Activated CD8-positive, alpha-beta memory T cell treated with anti-CD3 and anti-CD28 coated beads for 48 hours (primary cell): ENCODE data around the gene GALNT4.

ENCODE experiments used
- DNase-seq, 3 experiments: peaks; one replicate each; pipeline ENCODE4 v3.0.0-alpha.2; 2020; ENCODE audit warnings: low read depth in 2 of 3, low spot score in 2 of 3

The GALNT4 gene

DNA sequence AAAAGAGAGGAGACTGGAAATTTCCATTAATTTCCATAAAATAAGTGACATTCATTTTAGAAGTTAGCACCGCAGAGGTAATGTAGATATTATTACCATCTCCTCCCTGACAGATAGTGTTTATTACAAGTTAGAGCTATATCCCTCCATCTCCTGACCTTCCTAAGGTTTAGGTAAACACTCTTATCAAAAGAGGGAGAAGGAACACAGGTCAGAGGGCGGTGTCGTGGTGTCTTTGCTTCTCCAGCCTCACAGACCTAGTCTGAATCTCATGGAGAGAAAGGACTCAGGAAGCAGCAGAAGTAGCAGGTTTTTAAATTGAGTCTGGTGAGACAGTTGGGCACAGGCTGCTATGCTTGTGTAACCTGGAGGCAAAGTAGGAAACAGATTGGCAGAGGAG, 12.8 kb upstream of the GALNT4 start:
- DNase-seq: no peak

DNA sequence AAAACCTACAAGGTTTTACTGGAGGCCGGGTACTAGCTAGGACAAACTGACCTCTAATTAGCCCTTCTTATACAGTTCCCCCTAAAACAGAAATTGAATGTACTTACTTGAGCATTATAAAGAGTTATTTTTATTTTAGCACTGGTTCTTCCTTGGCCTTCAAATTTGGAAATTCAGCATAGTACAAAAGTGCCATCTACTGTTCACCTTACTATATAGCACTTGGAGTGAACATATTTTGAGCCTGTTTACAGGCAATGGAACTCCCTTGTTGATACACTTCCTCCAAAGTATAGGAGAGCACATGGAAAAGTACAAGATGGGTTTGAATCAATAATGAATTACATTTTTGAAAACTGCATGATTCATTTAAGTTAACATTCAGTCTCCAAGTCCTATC, 5.1 kb upstream of the GALNT4 start:
- no peak for DNase-seq

DNA sequence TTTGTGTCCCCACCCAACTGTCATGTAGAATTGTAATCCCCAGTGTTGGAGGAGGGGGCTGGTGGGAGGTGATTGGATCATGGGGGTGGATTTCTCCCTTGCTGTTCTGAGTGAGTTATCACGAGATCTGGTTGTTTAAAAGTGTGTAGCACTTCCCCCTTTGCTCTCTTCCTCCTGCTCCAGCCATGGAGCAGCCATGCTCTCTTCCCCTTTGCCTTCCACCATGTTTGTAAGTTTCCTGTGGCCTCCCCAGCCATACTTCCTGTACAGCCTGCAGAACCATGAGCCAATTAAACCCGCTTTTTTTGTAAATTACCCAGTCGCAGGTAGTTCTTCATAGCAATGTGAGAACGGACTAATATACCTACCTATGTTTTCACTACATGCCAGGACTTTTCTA, 3.8 kb upstream of the GALNT4 start:
- no peak for DNase-seq

DNA sequence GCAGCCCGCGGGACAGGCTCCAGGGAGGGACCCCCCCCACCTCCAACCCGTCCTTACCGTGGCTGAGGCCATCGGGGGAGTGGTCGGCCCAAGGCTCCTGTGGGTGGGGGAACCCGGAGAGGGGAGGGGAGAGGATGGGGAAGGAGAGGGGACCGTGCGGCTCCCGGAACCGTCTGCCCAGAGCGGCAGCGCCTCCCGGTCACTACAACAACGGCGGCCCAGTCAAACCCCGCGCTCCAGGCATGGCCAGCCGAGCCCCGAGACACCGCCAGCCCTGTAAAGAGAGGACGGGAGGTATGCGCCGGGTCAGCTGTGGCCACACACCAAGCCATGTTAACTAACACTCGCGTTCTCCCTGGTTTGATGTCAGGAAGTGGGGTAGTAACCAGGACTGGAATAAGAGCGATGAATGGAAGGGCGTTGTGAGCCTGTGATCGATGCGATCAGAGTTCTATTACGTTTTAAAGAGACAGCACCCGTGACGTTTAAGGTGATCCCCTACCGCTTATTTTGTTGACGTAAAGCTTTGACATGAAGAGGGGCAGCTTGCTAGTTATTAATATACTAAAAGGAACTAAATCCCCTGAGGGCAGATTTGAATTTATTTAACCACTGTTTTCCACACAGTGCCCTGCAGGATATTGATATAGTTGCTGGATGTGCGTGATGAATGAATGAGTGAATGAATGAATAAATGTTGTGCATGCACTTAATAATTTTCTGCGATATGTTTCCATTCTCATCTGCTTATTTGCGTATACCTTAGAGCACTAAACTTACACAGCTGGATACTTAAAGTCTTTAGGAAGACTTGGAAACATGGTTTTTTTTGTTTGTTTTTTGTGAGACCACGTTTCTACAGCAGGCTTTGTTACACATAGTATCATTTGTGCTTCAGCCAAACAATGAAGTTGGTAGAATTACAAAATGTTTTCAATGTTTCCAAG, 1.5 kb upstream of the GALNT4 start, which contains the start of gene POC1B:
Gene POC1B, minus strand, starts transcription at position 224 of the 947 bp plus-strand sequence. Its CDS starts 152 bp downstream, at position 72.
- peak; percentile 60 to 74 (median 61) for DNase-seq

DNA sequence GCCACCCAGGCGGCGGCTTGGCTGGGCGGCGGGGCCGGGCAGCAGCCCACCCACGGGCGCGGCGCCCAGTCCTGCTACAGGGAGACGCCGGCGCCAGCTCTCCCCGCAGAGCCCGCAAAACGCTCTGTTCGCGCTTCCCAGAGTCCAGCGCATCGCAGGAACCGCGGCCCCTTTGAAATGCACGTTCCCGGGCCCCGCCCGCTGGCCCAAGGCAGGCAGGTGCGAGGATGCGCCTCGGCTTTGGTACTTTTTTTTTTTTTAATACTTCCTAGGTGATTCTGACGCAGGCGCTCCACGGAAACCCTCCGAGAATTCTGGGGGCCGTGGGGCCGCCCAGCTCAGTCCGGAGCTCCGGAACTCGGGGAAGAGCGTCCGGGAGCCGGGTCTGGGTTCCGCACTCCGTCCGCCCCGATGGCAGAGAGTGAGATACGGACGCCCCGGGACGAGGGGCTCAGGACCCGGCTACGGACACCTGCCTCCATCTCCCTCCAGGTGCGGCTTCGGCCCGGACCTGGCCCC, 768 bp upstream of the GALNT4 start:
- peak in 1 of 3 experiments; percentile 12 for DNase-seq

DNA sequence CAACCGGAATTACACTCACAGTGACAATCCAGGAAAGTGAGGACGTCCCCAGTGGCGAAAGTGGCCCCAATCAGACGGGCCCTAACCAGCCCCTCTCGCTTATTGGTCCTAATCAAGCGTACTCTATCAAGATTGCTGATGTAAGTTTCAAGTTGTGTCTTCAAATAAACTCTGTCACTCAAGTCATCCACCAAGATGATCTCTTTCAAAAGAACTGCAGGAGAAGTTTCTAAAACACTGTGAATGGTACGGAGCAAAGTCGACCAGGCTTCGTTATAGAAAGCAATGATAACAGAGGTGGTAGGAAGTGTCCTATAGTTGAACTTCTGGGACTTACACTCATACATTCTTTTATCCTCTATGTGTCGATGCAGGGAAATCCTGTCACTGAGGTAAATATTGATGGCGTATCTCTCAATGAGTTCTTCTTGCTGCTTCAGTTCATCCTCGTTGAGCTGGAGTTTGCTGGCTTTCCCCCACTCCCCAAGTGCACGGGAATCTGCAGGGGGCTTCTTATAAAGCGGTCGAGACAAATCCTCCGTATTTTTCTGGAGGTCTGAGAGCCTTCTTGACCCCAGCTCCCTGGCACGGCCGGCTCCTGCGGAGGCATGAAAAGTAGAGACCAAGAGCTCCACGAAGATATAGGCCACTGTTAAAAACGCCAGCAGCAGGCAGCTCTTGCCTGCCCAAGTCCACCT, 604 bp downstream of the GALNT4 start:
- DNase-seq: no peak

DNA sequence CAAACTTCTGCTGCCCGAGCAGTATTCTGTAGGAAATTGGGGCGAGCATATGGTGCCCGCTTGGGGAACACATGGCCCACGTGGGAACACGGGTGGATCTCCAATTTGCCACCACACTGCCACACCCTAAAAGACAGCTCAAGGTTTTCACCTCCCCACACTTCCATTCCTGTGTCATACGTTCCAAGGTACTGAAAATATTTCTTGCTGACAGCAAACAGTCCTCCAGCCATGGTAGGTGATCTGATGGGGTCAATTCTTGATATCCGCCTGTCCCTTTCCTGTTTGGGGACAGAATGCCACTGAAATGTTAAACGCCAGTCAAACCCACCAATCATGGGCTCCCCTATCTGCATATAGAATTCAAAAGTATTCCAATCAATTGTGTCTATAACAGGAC, 1.2 kb downstream of the GALNT4 start:
- no peak for DNase-seq

DNA sequence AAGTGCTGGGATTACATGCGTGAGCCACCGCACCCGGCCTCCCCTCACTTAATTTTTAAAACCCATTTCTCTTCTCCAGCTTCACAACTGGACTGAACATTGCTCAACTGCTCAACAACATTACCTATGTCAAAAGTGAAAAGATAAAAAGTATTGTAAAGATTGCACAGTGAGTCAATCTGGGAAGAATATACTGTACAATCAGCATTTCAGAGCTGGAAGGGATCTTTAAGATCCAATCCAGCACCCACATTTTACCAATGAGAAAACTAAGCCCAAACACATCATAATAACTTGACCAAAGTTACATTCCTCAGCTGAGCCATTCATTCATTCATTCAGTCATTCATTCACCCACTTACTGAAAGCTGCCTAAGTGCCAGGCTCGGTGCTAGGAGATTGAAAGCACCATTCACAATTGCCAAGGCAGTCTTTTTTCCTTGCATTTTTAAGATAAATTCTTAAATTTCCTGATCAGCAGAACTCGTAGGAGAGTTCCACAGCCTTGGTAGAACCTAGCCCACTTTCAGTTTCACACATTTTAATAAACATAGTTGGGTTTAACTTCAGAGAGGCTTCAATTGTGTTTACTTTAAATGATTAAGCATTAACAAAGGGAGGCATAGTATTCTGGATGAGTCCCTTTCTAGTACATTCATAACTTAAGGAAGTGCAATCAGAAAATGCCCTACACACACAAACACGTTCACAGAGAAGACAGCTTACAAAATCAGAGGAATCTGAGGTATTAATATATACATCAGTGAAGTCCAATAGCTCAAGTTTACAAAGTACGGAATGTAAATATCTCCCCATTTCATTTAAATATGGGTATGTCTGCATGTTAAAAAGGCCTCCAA, 3.0 kb downstream of the GALNT4 start:
- DNase-seq: no peak

DNA sequence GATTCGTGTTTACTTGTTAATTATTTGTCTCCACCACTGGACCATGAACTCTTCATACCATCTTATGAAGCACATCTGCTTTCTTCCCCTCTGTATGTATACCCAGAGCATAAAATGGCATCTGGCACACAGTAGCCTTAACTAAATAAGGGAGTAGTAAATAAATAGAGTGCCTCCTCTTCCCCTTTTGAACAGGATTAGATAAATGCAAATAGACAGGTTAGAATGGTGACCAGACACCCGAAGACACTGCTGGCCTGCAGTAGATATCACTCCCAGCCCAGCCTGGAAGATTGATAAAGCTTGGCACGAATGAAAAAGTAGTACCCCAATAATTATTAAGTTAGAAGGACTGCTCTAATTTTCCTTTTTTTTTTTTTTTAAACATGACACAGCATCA, 6.9 kb downstream of the GALNT4 start:
- DNase-seq: no peak

DNA sequence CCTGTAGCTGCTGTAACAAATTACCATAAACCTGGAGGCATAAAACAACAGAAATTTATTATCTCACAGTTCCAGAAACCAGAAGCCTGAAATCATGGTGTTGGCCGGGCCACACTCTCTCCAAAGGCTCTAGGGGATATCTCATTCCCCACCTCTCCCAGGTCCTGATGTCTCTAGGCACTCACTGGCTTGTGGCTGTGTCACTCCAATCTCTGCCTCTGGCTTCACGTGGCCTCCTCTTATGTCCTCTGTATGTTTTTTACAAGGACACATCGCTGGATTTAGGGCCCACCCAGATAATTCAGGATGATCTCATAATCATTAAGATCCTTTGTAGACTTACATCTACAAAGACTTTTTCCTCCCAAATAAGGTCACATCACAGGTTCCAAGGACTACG, 8.0 kb downstream of the GALNT4 start:
- no peak for DNase-seq

DNA sequence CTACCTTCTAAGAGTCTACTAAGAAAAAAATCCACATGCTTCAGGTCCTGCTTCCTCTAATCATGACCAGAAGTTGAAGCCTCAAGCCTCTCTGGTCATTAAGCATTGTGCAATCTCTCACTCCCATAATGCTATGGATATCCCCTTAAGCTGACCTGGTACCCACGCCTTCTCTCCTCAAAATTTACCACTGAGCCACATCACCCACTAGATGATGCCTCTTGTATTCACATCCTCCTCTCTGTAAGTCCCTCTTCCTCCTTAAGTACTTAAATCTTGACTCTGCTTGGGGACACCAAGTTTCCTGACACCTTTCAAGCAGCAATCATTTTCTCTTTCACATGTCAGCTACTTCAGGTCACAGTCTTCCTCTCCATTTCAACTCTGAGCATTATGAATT, 9.8 kb downstream of the GALNT4 start:
- DNase-seq: no peak

DNA sequence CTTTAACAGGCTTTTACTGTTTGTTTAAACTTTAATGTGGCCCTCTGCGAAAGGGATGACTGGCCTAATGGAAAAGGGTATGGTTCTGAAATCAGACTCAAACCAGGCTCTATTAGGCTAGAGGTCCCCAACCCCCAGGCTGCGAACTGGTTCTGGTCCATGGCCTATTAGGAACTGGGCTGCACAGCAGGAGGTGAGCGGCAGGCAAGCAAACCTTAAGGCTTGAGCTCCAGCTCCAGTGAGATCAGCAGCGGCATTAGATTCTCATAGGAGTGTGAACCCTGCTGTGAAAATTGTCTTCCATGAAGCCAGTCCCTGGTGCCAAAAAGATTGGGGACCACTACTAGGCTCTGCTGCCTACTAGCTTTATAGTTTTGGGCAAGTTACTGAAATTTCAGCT, 11.1 kb downstream of the GALNT4 start:
- no peak for DNase-seq

DNA sequence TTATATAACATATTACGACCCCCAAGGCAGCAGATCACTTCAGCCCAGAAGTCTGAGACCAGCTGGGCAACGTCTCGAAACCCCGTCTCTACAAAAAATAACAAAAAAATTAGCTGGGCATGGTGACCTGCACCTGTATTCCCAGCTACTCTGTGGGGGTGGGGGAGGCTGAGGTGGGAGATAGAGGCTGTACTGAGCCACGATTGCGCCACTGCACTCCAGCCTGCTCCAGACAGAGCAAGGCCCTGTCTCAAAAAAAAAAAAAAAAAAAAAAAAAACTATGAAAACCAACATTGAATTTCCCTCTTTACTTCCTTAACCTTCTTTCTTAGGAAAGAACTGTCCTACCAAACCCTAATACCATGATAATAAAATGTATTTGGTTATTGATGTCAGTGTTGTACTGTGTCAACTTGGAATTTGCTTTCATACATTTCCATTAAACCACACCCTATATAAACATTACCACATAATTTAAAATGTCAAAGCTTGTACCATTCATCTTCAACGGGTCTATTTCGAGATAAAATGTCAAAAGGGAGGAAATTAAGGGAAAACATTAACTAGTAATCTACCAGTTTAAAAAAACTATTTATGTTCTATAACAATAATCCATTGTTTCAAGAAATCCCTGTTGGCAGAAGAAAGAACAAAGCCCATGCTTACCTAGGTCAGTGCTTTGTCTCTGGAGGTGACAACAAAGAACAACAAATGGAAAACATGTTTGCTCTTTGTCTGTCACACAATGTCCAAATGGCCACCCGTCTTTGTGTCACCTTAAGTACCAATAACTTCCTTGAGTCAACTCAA, 17.4 kb downstream of the GALNT4 start:
- DNase-seq: no peak

DNA sequence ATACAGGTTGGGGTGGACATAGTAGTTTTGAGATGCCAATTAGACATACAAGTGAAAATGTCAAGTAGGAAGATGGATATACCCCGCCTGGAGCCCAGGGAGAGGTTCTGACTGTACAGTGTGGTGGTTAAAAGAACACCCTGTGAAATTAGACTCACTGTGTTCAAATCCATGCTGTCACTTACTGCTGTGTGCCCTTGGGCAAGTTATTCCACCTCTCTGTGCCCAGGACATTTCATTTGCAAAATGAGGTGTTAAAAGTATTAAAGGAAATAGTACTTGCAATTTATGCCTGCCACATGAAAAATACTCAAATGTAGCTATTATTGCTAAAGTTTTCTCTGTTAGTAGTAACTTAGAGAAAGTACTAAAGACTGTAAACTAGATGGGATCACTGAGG, 18.5 kb downstream of the GALNT4 start:
- DNase-seq: no peak

DNA sequence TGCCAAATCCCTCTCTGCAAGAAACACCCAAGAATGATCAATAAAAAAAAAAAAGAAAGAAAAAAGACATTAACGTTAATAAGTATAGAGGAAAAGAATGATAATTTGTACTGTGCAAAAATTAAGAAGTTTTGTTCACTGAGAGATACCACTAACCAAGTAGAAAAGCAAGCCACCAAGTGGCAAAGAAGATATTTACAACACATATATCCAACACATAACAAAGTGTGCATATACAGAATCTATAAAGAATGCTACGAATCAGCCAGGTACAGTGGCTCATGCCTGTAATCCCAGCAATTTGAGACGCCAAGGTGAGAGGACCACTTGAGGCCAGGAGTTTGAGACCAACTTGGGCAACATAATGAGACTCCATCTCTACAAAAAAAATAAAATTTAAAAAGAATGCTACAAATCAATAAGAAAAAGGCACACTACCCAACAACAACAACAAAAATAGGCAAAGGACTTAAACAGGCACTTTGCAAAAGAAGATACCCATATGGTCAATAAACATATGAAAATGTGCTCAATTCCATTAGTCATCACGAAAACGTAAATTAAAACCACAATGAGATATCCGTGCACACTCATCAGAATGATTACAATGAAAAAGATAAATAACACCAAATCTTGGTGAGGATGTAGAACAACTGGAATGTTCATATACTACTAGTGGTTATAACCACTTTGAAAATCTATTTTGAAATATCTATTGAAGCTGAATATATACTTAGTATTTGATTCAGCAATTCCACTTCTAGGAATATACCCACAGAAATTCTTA, 19.8 kb downstream of the GALNT4 start:
- no peak for DNase-seq

DNA sequence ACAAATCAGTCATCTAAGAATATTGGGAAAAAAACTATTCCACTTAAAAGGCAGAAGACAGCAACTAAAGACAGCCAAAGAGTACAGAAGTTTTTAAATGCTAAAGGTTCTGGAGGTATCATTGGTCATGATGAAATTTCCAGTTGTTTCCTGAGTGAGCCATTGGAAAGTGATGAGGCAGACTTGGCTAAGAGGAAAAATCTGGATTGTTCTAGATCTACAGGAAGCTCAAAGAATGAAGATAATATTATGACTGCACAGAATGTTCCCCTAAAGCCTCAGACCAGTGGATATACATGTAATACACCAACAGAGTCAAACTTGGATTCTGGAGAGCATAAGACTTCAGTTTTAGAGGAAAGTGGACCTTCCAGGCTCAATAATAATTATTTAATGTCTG, 22.8 kb downstream of the GALNT4 start:
- no peak for DNase-seq

DNA sequence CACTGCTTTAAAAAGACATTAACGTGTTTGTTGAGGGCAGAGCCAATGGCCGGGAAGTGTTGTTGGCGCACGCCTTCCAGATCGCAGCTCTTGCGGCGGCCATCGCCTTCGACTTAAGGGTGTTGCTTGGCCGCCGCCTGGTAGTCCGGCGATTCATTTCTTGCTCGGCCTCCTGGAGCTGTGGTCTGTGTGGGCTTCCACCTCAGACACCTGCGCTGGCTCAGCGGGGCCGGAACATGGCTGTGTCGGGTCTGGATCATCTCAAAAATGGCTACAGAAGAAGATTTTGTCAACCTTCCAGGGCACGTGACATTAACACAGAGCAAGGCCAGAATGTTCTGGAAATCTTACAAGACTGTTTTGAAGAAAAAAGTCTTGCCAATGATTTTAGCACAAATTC, 24.7 kb downstream of the GALNT4 start:
- no peak for DNase-seq

DNA sequence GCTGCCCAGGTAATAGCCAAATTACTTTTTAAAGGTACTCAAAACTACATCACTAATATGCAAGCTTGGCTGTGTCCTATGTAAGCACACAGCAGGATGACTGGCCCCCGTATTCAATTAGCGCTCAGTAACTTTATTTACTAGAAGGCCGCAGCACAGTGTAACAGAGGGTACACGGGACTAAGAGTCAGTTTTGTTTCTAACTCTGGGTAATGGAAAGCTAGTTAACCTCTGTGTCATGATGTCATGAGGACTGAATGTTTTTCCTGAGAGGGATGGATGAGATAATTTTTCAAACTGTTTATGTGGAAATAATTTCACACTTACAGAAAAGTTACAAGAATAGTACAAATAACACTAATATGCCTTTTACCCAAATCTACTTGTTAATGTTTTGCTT, 27.1 kb downstream of the GALNT4 start:
- DNase-seq: no peak

DNA sequence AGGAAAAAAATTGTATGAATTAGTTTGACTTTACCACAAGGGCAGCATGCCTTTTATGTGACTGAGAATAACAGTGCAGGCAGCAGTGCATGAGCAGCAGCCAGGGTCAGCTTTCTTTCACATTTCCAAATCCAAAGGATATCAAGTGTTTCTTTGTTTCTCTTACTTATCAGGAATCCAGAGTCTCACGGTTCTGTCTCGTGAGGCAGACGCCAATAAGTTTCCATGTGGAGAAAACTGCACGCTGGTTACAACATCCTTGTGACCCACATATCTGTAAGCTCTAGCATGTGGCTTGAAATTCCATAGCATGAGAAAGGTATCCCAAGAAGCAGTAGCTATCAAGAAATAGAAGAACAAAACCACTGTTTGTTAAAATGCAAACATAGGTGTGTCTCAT, 27.6 kb downstream of the GALNT4 start:
- no peak for DNase-seq
